Inflammatory macrophage (primary cell): Measurements from ENCODE around the gene EMP1.

ENCODE experiments used
- DNase-seq, 2 donors: peaks; one replicate each; pipeline ENCODE4 v3.0.0-alpha.2; 2020 to 2022

Gene EMP1

DNA sequence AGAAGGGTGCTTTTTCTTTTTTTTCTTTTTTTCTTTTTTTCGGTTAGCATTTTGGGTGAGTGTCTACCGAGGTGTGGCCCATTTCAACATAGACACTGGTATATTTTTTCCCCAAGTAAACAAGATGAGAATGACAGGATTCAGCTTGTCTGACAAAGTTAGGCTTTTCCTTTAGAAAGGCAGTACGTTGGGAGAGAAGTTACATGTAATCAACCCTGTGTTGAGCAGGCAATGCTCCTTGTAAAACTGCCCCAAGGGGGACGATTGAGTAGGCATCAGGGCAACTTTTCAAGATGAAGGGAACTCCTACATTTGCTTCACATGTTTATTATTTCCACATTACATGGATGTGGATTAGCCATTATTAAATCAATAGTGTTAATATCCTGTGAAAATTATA is 1.7 kb downstream of the EMP1 start:
- DNase-seq = no peak

- DNase-seq = no peak
Observed at GRCh38 chr12:13198876-13199275, 2.4 kb downstream of the EMP1 start.

GRCh38 chr12:13199592-13199991 is 3.1 kb downstream of the EMP1 start:
- DNase-seq = peak in 1 of 2 donors; percentile 54

DNA sequence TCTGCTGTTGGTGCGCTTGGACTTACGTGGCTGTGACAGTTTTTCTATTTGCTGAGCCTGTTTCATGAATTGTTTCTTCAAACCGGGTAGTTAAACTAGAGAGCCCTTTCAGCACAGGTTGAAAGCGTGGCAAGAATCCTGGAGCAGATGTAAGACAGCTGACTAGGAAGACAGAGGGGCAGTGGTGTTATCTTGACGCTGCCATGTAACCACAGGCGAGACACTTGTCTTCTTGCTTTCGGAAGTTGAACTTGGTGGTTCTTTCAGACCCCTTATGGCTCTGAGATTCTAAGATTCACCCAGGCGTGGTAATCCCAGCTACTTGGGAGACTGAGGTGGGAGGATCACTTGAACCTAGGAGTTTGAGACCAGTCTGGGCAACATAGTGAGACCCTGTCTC is 4.3 kb downstream of the EMP1 start:
- DNase-seq = no peak

DNA sequence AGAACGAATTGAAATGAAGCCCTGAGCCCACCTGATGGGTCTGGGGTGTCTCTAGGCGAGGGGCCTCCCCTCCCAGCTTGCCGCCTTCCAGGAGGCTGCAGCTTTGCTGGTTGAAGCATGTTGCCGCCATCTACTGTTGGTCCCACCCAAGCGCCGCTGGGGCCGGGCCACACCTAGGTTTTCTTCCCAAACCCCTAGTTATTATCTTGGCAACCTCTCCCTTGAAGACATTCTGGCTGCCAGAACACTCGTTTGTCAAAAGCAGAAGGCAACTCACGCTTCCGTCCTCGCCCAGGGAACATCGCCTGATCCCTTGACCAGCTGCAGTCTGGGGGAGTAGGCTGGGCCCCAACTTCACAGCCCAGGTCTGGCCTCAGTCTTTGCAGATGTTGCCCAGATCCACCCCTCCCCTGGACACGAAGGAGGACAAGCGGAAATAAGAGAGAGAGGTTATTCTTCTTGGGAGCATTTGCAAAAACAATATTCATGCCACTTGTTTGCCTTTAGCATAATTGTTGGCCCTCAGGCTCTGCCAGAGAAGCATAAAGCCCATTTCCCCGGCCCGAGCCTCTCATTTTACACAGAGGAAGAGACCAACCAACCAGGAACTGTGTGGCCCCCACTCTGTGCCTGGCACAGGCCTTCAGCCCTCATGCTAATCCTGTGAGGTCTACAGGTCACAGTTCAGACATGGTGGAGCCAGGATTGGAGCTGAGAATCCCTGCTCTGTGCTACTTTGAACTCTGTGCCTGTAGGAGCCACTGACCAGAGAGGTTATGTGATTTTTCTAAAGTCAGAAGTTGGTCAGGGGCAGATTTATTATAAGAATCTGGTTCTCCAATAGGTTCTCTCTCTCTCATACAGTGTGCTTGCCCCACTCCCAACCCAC is 6.8 kb downstream of the EMP1 start:
- peak in 1 of 2 donors; percentile 46 for DNase-seq

- peak; percentile 34 to 78 for DNase-seq
Observed at GRCh38 chr12:13204428-13204827, 7.9 kb downstream of the EMP1 start.

GRCh38 chr12:13205809-13206559 is 9.5 kb downstream of the EMP1 start:
- peak; percentile 84 to 93 for DNase-seq

DNA sequence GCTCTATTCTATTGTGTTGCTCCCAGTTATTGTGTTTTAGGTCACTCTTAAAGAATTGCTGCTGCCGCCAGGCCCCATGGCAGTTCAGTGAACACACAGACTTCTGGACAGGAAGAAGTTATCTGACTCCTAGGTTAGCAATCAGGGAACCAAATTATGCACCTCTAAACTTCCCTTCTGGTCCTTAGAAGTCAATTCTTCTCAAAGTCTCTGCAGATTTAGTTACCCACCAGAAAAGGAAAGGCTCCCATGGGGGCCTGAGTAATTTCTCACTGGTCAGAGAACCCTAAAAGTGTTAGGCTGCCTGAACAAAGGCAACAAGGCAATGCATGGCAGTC is 10.0 kb downstream of the EMP1 start:
- DNase-seq = no peak

DNA sequence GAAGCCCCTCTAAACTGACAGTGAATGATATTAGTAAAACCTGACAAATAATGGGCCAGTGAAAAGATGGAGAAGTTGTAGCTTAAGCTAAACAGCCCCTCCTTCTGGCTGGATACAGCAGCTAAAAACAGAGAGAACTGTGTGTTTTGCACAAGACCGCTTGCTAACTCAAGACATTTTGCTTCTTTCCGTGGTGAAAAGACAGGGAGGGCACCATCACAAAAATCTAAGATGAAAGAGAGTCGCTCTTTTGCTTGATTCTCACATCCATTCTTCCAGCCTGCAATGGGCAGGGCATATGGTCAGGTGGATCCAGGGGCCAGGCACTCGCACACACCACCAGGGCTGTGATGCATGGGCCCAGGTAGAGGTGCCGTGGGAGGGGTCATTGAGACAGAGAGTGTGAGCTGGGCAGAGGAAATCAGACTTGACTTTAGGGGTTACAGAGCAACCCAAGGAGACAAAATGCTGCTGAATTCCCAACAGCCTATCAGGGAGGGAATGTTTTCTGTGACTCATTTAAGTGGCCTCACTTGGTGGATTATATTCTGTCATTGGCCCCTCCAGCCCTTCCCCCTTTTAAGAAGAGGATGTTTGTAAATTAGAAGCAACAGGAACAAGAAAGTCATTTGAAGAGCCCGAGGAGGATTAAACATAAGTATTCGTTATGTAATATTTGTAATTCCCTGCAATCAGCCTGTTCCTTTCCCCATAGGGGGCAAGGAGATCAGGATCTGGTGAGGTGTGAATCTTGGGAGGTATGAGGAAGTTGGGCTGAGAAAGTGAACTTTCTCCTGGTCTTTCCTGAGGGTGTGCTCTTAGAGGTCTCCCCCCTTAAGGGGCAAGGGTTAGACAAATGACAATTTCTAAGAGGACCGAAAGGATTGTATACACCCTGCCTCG is 12.3 kb downstream of the EMP1 start:
- DNase-seq = peak; percentile 66 to 69

DNA sequence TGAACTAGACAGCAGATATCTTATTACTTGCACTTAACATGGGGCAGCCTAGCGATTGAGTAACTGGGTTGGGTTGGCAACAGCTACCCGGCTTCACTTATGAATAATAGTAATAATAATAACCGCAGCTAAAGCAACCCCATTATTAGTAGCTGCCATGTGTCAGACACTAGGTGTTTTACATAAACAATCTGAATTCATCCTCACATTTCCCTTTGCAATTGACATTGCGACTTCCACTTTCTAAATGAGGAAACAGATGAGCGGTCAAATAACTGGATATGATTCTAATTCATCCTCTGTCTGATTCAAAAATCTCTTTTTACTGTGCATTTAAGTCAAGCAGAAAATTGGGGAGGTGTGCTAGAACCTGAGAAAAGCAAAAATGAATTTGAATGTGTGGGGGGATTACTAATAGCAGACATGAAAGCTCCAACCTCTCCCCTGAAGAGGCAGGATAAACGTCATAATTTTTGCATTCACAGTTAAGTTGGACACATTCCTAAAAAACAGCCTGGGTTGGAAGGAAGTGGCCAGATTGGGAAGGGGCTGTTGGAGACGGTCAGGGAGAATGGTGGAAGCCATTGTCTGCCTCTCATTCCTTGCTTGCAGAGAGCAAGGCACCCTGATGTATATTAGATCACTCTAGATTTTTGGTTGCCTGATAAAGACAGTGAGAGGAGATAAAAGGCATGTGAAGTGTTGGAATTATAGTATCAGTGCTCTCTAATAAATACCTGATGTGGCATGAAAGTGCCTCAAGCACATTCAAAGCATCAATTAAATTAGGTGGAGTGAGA is 13.1 kb downstream of the EMP1 start:
- DNase-seq = peak; percentile 49 to 63

- no peak for DNase-seq
Observed at GRCh38 chr12:13210236-13211190, 14.0 kb downstream of the EMP1 start.

DNA sequence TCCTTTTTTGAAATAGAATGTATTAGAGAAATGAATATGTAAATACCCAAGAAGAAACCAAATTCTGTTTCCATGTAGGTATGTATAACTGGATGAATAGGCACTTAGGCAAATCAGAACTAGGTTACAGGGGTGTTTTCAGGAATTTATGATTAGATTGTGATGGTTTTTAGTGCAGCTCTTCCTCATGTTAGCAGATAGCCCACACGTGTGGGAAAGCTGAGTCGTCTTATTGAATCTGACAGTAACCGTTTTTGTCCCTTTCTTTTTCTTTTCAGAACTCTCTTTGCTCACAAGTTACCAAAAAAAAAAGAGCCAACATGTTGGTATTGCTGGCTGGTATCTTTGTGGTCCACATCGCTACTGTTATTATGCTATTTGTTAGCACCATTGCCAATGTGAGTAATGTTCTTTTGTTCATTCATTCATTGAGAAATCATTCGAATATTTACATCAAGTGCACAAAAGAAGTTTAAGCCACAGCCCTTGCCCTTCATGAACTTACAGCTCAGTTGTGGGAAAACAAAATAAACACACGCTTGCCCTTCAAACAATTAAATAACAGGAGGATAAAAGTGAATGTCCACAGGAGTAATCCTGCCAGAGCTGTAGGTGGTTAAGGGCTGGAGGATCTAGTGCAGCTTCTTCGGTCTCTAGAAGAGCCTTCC is 14.8 kb downstream of the EMP1 start:
- no peak for DNase-seq

- DNase-seq = peak; percentile 81 to 88
Observed at GRCh38 chr12:13211859-13212664, 15.5 kb downstream of the EMP1 start.

- DNase-seq = no peak
Observed at GRCh38 chr12:13215056-13215455, 18.5 kb downstream of the EMP1 start.

DNA sequence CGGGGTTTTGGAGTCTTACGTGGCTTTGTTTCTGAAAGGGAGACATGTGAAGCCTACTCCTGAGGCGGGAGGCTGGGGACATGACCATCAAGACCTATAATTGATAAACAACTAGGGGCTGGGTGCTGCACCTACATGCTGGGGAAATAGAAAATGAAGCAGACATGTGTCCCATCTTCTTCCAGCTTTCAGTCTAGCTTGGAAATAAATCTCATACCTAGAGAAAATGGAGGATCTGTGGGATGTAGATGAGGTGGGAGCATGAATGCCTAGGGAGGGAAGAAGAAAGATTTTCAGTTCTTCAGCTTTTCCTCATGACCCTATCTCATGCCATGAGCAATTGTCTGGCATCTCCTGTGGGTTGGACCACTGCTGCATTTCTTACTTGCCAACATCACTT is 22.1 kb downstream of the EMP1 start:
- no peak for DNase-seq

DNA sequence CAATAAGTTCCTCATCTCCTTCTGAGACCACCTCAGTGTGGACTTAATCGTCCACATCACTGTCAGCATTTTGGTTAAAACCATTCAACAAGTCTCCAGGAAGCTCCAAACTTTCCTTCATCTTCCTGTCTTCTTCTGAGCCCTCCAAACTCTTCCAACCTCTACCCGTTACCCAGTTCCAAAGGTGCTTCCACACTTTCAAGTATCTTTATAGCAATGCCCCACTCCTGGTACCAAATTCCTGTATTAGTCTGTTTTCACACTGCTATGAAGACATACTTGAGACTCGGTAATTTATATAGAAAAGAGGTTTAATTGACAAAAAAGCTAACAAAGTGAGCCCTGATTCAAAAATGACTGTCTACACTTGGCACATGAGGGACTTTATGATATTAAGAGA is 22.8 kb downstream of the EMP1 start:
- no peak for DNase-seq

DNA sequence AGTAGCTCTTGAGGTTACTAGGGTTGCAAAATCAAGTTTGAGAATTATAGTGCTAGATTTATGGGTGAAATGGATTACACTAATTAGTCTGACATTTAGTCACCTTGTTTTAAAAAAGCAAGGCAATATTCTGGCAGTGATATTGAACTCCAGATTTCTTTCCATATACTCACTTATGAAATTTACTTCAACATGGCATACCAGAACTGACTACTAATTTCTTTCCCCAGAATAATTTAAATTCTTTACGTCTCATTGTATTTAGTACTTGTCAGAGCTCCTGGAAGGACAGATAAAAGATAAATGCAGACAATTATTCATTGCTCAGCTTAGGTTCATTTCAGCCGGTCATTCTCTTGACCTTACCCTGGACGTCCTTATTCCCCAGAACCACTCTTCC is 24.3 kb downstream of the EMP1 start:
- no peak for DNase-seq

DNA sequence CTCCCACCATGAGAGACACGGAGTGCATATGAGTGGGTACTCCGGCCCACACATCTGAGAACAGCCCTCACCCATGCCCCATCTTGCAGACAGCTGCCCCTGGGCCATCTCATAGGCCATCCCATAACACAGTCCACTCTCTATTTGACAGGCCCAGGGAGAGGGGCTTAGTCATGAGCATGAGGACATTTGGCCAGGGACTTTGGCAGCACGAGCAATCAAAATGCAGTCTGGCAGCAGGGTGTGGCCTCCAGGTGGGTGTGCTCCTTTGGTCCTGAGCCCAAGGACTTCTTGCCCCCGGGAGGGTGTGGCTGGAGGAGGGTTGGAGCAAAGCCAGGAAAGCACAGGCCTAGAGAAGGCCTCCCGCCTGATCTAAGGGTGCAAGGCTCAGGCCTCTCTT is 25.6 kb downstream of the EMP1 start:
- no peak for DNase-seq

- DNase-seq = no peak
Observed at GRCh38 chr12:13223179-13223804, 26.8 kb downstream of the EMP1 start.
